COLO668 (cell line): Measurements from ENCODE around the gene C22orf31.

ENCODE experiments used
- DNase-seq: peaks from one replicate; lab custom pipeline; 2025; ENCODE audit not compliant: unreplicated experiment; lab: John Stamatoyannopoulos, UW

The C22orf31 gene

GRCh38 chr22:29030016-29030617 is 31.5 kb downstream of the C22orf31 start:
- no peak for DNase-seq

- no peak for DNase-seq
These were observed 32.2 kb downstream of the C22orf31 start for GRCh38 chr22:29029202-29030000.

GRCh38 chr22:29028468-29028867 is 33.2 kb downstream of the C22orf31 start:
- no peak for DNase-seq

GRCh38 chr22:29026579-29026978 is 35.1 kb downstream of the C22orf31 start:
- no peak for DNase-seq

- DNase-seq = no peak
These were observed 38.3 kb downstream of the C22orf31 start for GRCh38 chr22:29023172-29023796.

GRCh38 chr22:29022101-29022817 is 39.4 kb downstream of the C22orf31 start:
- no peak for DNase-seq

- DNase-seq = no peak
These were observed 43.1 kb downstream of the C22orf31 start for GRCh38 chr22:29018293-29019189.

GRCh38 chr22:29016067-29016938 is 45.3 kb downstream of the C22orf31 start:
- no peak for DNase-seq

GRCh38 chr22:29014773-29015172 is 46.9 kb downstream of the C22orf31 start:
- no peak for DNase-seq

- DNase-seq = no peak
These were observed 47.3 kb downstream of the C22orf31 start for GRCh38 chr22:29014293-29014692.

GRCh38 chr22:29012952-29013351 is 48.7 kb downstream of the C22orf31 start:
- DNase-seq = no peak

GRCh38 chr22:29012101-29012433 is 49.6 kb downstream of the C22orf31 start:
- no peak for DNase-seq

- DNase-seq = no peak
These were observed 50.2 kb downstream of the C22orf31 start for GRCh38 chr22:29011240-29012100.

GRCh38 chr22:29009148-29009547 is 52.5 kb downstream of the C22orf31 start:
- no peak for DNase-seq
